Measurements from ENCODE around the gene HNF4A.

Gene HNF4A

DNA sequence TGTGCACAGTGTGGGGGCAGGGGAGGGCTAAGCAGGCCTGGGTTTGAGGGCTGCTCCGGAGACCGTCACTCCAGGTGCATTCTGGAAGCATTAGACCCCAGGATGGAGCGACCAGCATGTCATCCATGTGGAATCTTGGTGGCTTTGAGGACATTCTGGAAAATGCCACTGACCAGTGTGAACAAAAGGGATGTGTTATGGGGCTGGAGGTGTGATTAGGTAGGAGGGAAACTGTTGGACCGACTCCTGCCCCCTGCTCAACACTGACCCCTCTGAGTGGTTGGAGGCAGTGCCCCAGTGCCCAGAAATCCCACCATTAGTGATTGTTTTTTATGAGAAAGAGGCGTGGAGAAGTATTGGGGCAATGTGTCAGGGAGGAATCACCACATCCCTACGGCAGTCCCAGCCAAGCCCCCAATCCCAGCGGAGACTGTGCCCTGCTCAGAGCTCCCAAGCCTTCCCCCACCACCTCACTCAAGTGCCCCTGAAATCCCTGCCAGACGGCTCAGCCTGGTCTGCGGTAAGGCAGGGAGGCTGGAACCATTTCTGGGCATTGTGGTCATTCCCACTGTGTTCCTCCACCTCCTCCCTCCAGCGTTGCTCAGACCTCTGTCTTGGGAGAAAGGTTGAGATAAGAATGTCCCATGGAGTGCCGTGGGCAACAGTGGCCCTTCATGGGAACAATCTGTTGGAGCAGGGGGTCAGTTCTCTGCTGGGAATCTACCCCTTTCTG is 76.2 kb downstream of the HNF4A start:
- DNase-seq: no peak
- in situ Hi-C loops (cut with MboI; ENCODE audit: low pct_unique_long_range_greater_than_20kb, low sequenced_read_pairs): no loop called here

DNA sequence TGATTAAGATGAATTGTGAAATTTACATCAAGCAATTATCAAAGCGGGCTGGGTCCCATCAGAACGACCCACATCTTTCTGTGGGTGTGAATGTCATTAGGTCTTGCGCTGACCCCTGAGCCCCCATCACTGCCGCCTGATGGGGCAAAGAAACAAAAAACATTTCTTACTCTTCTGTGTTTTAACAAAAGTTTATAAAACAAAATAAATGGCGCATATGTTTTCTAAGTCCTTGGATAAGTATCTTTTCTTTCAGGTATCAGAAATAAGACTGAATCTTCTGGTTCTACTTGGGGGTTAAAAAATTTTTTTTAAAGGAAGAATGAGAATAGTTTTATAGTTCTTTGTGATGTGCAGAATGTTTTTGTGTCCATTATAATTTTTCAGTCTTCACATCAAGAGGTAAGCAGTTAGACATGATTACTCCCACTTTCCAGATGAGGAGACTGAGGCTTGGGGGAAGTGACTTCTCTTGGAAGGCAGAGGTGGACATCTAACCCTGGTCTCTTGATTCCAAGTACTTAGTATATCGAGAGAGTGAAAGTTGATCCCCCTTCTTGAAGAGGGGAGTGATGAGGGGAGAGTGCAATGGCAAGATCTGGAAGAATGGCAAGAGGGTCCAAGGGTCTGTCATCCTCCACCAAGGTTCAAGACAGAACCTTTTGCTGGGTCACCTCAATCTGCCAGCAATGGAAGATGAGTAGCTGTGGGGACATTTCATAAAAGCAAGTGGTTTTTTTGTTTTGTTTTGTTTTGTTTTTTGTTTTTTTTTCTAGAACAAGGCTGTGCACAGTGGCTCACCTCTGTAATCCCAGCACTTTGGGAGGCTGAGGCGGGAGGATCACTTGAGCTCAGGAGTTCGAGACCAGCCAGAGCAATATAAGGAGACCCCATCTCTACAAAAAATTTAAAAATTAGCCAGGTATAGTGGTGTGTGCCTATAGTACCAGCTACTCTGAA is 77.4 kb downstream of the HNF4A start:
- in situ Hi-C loops (cut with MboI; ENCODE audit: low pct_unique_long_range_greater_than_20kb, low sequenced_read_pairs): no loop called here
- no peak for DNase-seq

GRCh38 chr20:44433751-44434538 is 78.4 kb downstream of the HNF4A start:
- DNase-seq: no peak
- in situ Hi-C loops (cut with MboI; ENCODE audit: low pct_unique_long_range_greater_than_20kb, low sequenced_read_pairs): no loop called here

- peak; percentile 19 for DNase-seq
- in situ Hi-C loops (cut with MboI; ENCODE audit: low pct_unique_long_range_greater_than_20kb, low sequenced_read_pairs): no loop called here
Observed at GRCh38 chr20:44435630-44436335, 80.3 kb downstream of the HNF4A start.

- no peak for DNase-seq
- in situ Hi-C loops (cut with MboI; ENCODE audit: low pct_unique_long_range_greater_than_20kb, low sequenced_read_pairs): no loop called here
Observed at GRCh38 chr20:44436393-44436792, 80.9 kb downstream of the HNF4A start.

DNA sequence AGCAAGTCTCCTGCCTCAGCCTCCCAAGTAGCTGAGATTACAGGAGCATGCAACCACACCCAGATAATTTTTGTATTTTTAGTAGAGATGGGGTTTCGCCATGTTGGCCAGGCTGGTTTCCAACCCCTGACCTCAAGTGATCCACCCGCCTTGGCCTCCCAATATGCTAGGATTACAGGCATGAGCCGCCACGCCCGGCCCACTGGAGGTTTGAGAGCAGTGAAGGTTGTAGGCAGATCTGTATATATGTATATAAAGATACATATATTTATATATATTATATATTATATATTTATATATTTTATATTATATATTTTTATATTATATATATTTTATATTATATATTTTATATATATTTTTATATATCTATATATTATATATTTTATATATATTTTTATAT is 82.0 kb downstream of the HNF4A start:
- no peak for DNase-seq
- in situ Hi-C loops (cut with MboI; ENCODE audit: low pct_unique_long_range_greater_than_20kb, low sequenced_read_pairs): no loop called here

GRCh38 chr20:44438782-44439181 is 83.3 kb downstream of the HNF4A start:
- in situ Hi-C loops (cut with MboI; ENCODE audit: low pct_unique_long_range_greater_than_20kb, low sequenced_read_pairs): no loop called here
- DNase-seq: no peak

- in situ Hi-C loops (cut with MboI; ENCODE audit: low pct_unique_long_range_greater_than_20kb, low sequenced_read_pairs): no loop called here
- no peak for DNase-seq
Observed at GRCh38 chr20:44439318-44439717, 83.8 kb downstream of the HNF4A start.

GRCh38 chr20:44442298-44443070 is 87.0 kb downstream of the HNF4A start:
- in situ Hi-C loops (cut with MboI; ENCODE audit: low pct_unique_long_range_greater_than_20kb, low sequenced_read_pairs): no loop called here
- peak; percentile 8 for DNase-seq

DNA sequence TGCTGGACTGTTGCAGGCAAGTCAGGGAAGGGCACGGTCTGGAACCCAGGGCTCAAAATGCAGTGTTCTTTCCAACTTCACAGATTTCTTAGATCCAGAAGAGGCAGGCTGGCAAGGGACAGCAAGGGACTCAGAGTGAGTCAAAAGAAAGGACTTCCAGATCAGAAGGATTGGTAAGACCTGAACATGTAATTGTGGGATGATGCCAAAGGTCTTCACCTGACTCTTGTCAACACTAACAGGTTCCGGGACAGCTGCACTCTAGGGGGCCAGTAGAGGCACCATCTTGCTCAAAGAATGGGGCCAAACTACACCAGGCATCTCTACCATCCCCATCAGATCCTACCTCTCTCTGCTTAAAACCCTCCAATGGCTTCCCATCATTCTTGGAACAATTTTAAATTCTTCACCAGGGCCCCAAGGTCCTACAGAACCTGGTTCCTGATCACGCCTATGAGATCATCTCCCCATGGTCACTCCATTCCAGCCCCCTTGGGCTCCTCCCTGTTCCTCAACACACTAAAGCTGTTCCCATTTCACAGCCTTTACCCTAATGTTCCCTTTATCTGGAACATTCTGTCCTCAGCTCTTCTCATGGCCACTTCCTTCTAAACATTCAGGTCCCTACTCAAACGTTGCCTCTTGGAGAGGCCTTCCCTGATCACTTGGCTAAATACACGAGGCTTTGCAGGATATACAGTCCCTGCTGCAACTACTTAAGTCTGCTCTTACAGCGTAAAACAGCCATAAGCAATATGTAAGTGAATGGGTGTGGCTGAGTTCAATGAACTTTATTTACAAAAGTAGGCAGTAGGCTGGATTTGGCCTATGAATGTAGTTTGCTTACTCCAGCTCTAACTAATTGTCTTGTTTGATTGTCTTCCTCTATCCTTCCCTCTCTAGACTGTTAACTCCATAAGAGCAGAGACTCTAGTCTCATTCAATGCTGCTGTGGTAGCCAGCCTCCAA is 90.5 kb downstream of the HNF4A start:
- DNase-seq: no peak
- in situ Hi-C loops (cut with MboI; ENCODE audit: low pct_unique_long_range_greater_than_20kb, low sequenced_read_pairs): no loop called here

- DNase-seq: no peak
- in situ Hi-C loops (cut with MboI; ENCODE audit: low pct_unique_long_range_greater_than_20kb, low sequenced_read_pairs): no loop called here
Observed at GRCh38 chr20:44447827-44448419, 92.4 kb downstream of the HNF4A start.

DNA sequence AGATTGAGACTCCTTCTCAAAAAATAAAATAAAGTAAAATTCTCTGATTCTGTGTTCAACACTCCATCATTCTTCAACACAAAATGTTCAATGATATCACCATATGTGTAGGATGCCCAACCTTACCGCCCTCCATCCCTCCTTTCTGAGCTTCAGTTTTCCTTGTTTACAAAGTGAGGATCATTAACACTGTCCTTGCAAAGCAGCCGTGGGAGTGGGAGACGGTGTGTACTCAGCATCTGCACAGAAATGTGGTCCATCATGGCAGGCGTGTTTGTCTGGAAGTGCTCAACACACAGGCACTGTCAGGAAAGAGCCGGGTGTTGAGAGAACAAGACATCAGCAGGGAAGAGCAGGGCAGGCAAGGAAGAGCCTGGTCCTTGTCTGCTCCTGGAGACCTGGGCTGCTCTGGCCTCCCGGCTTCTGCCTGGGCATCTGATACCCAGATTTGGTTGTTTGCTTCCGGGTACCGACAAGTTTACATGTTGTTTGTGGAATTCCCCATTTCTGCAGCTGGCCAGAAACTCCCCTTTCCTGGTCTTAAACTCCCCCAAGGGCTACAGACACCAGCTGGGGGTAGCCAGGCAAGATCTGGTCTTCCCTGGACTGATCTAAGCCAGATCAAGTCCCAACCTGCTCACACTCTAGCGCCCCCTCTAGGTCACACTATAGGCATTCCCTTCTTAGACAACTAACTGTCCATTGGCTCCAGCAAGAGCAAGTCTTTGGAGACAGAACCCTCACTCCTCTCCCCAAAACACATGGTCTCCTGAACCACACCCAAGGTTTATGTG is 93.5 kb downstream of the HNF4A start:
- no peak for DNase-seq
- in situ Hi-C loops (cut with MboI; ENCODE audit: low pct_unique_long_range_greater_than_20kb, low sequenced_read_pairs): no loop called here

GRCh38 chr20:44449864-44450263 is 94.4 kb downstream of the HNF4A start:
- in situ Hi-C loops (cut with MboI; ENCODE audit: low pct_unique_long_range_greater_than_20kb, low sequenced_read_pairs): no loop called here
- DNase-seq: no peak

GRCh38 chr20:44450281-44450889 is 94.9 kb downstream of the HNF4A start:
- DNase-seq: no peak
- in situ Hi-C loops (cut with MboI; ENCODE audit: low pct_unique_long_range_greater_than_20kb, low sequenced_read_pairs): no loop called here

DNA sequence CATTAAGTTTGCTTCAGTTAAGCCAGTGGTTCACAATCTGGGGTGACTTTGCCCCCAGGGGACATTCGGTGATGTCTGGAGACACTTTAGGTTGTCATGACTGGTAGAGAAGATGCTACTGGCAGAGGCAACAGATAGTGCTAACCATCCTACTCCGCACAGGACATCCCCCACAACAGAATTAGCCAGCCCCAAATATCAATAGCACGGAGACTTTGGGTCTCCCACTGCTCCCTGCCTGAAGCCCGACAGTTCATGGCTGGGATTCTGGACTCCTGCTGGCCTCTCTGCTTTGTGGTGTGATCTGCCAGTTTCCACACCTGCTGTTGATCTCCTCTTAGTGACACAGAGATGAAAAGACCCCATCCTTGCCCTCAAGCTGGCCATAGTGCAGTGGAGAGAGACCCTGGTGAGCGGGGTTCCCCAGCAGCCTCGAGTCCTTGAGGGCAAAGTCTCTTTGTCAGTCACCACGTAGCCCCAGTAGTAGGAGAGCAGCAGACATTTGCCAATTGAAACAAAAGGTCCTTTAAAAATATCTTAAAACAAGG is 95.5 kb downstream of the HNF4A start:
- in situ Hi-C loops (cut with MboI; ENCODE audit: low pct_unique_long_range_greater_than_20kb, low sequenced_read_pairs): no loop called here
- no peak for DNase-seq
